Peyer's patch (tissue), 4 donors: ENCODE measurements around the gene ADGRL4.

Experiments
- CTCF ChIP-seq, 6 experiments: fragments of 450-650 bp in 4 of 6; fragments of 200-600 bp in 2 of 6; sonication (generic) in 1 of 6; IDR thresholded peaks; one replicate each; pipeline ENCODE4 v1.5.1; 2017 to 2019; ENCODE audit warnings: antibody characterized with exemption in 6 of 6, mild to moderate bottlenecking in 3 of 6, moderate library complexity in 1 of 6
- POLR2A ChIP-seq, 2 donors: fragments of 450-650 bp; IDR thresholded peaks; one replicate each; pipeline ENCODE4 v1.5.1; 2017; ENCODE audit warnings: antibody characterized with exemption in 2 of 2, mild to moderate bottlenecking in 2 of 2, moderate library complexity in 2 of 2

- TF ChIP-seq CTCF (IDR thresholded peaks at IDR 0.05): no peak
- no peak for TF ChIP-seq POLR2A (IDR thresholded peaks at IDR 0.05)
Observed at GRCh38 chr1:79012500-79012899, 6.0 kb upstream of the ADGRL4 start.
